ENCODE results near the gene TTC23.

Gene TTC23

GRCh38 chr15:99172171-99172570 is 77.2 kb downstream of the TTC23 start:
- no peak for DNase-seq (ENCODE audit: low read depth)
- TF ChIP-seq CTCF (IDR thresholded peaks at IDR 0.05; ENCODE audit: low read length, missing control alignments), result no peak
- H3K4me3 ChIP-seq (replicated peaks; ENCODE audit: low read depth, low read length), result no peak overlapping the region

- no peak for DNase-seq (ENCODE audit: low read depth)
- no peak for TF ChIP-seq CTCF (IDR thresholded peaks at IDR 0.05; ENCODE audit: low read length, missing control alignments)
- no peak overlapping the region for H3K4me3 ChIP-seq (replicated peaks; ENCODE audit: low read depth, low read length)
Measured at GRCh38 chr15:99170476-99171065, 78.8 kb downstream of the TTC23 start.

GRCh38 chr15:99169769-99170311 is 79.5 kb downstream of the TTC23 start:
- TF ChIP-seq CTCF (IDR thresholded peaks at IDR 0.05; ENCODE audit: low read length, missing control alignments), result no peak
- no peak overlapping the region for H3K4me3 ChIP-seq (replicated peaks; ENCODE audit: low read depth, low read length)
- DNase-seq (ENCODE audit: low read depth), result peak; percentile 58

GRCh38 chr15:99168601-99169580 is 80.5 kb downstream of the TTC23 start:
- no peak for DNase-seq (ENCODE audit: low read depth)
- TF ChIP-seq CTCF (IDR thresholded peaks at IDR 0.05; ENCODE audit: low read length, missing control alignments), result no peak
- H3K4me3 ChIP-seq (replicated peaks; ENCODE audit: low read depth, low read length), result no peak overlapping the region

GRCh38 chr15:99167640-99168039 is 81.7 kb downstream of the TTC23 start:
- DNase-seq (ENCODE audit: low read depth), result no peak
- no peak overlapping the region for H3K4me3 ChIP-seq (replicated peaks; ENCODE audit: low read depth, low read length)
- no peak for TF ChIP-seq CTCF (IDR thresholded peaks at IDR 0.05; ENCODE audit: low read length, missing control alignments)

- no peak for TF ChIP-seq CTCF (IDR thresholded peaks at IDR 0.05; ENCODE audit: low read length, missing control alignments)
- no peak for DNase-seq (ENCODE audit: low read depth)
- H3K4me3 ChIP-seq (replicated peaks; ENCODE audit: low read depth, low read length), result no peak overlapping the region
Measured at GRCh38 chr15:99167201-99167600, 82.2 kb downstream of the TTC23 start.

Data from fibroblast of pulmonary artery (primary cell).